Gastrocnemius medialis (tissue), 4 donors: Measurements from ENCODE around the gene EFNB2. TPM values are rescaled to one million over a fixed set of nuclear protein-coding genes. Genes with fewer than 3 reads are reported as not detected.

ENCODE experiments used
- ATAC-seq, 2 donors: fragments of 150-250 bp; one replicate each; pipeline ENCODE4 v1.9.1; 2016
- DNase-seq, 2 donors: peaks; one replicate each; pipeline ENCODE4 v3.0.0-alpha.2; 2019
- H3K27ac ChIP-seq, 4 donors: fragments of 200-600 bp; sonication (generic); 1 replicate in 1 of 4; 2 replicates in 3 of 4; pipeline ENCODE4 v1.5.1; 2016 to 2018; ENCODE audit warnings: mild to moderate bottlenecking in 2 of 4, moderate library complexity in 1 of 4
- H3K27me3 ChIP-seq, 3 donors: fragments of 200-600 bp; sonication (generic) in 2 of 3; 1 replicate in 1 of 3; 2 replicates in 2 of 3; pipeline versions ENCODE4 v1.5.1 to v1.6.0; 2016 to 2019; ENCODE audit warnings: mild to moderate bottlenecking in 1 of 3, moderate library complexity in 1 of 3
- H3K36me3 ChIP-seq, 2 donors: fragments of 200-600 bp; sonication (generic) in 1 of 2; one replicate each; pipeline ENCODE4 v1.5.1; 2017 to 2018
- H3K4me1 ChIP-seq, 2 donors: fragments of 200-600 bp; sonication (generic) in 1 of 2; one replicate each; pipeline ENCODE4 v1.5.1; 2016 to 2017; ENCODE audit warnings: mild to moderate bottlenecking in 2 of 2
- H3K4me3 ChIP-seq, 4 donors: fragments of 200-600 bp; sonication (generic) in 3 of 4; 1 replicate in 1 of 4; 2 replicates in 3 of 4; pipeline ENCODE4 v1.5.1; 2016 to 2019; ENCODE audit warnings: mild to moderate bottlenecking in 2 of 4
- H3K9me3 ChIP-seq, 3 donors: fragments of 200-600 bp; sonication (generic) in 2 of 3; 1 replicate in 1 of 3; 2 replicates in 2 of 3; pipeline ENCODE4 v1.5.1; 2016 to 2019
- CTCF ChIP-seq, 5 experiments: fragments of 450-650 bp in 3 of 5; fragments of 200-600 bp in 2 of 5; sonication (generic) in 2 of 5; IDR thresholded peaks in 4 of 5; conservative IDR thresholded peaks in 1 of 5; 1 replicate in 4 of 5; 2 replicates in 1 of 5; pipeline ENCODE4 v1.5.1; 2016 to 2019; ENCODE audit warnings: antibody characterized with exemption in 5 of 5, mild to moderate bottlenecking in 3 of 5, moderate library complexity in 3 of 5
- POLR2A ChIP-seq, 2 donors: fragments of 450-650 bp; IDR thresholded peaks; one replicate each; pipeline ENCODE4 v1.6.1; 2017; ENCODE audit warnings: antibody characterized with exemption in 2 of 2, mild to moderate bottlenecking in 2 of 2, moderate library complexity in 2 of 2
- in situ Hi-C, 4 donors: fragments of 200-750 bp; cut with MboI; loops; one replicate each; pipeline versions ENCODE4 v1.15.0 to v1.8.0; 2017; ENCODE audit warnings: low sequenced_read_pairs in 4 of 4
- intact Hi-C: fragments of 100-400 bp; cut with DNase I; formaldehyde crosslinking; loops from one replicate; pipeline ENCODE4 v1.15.1; 2023; ENCODE audit warnings: low total_unique reads
- total RNA-seq, 4 donors: library from RNA; depleted of rRNA; stranded (reverse); fragments of >200 nt; gene quantifications; one replicate each; pipeline versions ENCODE4 v1.1.0 to v1.2.3, GENCODE V29; 2016

EFNB2 gene
- total RNA-seq, 4 donors from 2014 or later, result 5.7 to 9.3 (median 6.1) TPM

GRCh38 chr13:106551751-106552150 is 16.3 kb upstream of the EFNB2 start:
- Histone ChIP-seq H3K4me1 (peaks cover 7 to 14% of the 10 kb centered on the region in 2 donors), H3K27me3 (no peaks in the 10 kb centered on the region), H3K4me3 (no peak overlapping the region), H3K9me3 (no peaks in the 10 kb centered on the region), H3K27ac (no peak overlapping the region), H3K36me3 (peaks cover 2 to 15% of the 10 kb centered on the region in 2 donors)
- ATAC-seq (no peak), DNase-seq (no peak)
- in situ Hi-C loops, result loop anchor here in 1 of 4 donors (25.0 kb wide), 1 partner anchor 1661 kb away; the partner anchor contains the start of genes ABHD13 and LIG4
- TF ChIP-seq CTCF (IDR thresholded peaks at IDR 0.05 in 4 of 5, conservative IDR thresholded peaks at IDR 0.05 in 1 of 5) (no peak), POLR2A (IDR thresholded peaks at IDR 0.05) (no peak)
- intact Hi-C loops, result no loop called here

GRCh38 chr13:106551350-106551749 is 15.9 kb upstream of the EFNB2 start:
- H3K9me3 ChIP-seq, result no peaks in the 10 kb centered on the region
- no peak for TF ChIP-seq POLR2A (IDR thresholded peaks at IDR 0.05)
- DNase-seq (no peak), ATAC-seq (no peak)
- H3K4me3 ChIP-seq, result no peak overlapping the region
- peaks cover 2 to 11% of the 10 kb centered on the region in 2 donors for H3K36me3 ChIP-seq
- intact Hi-C loops (no loop called here), in situ Hi-C loops (loop anchor here in 1 of 4 donors (25.0 kb wide), 1 partner anchor 1661 kb away; the partner anchor contains the start of genes ABHD13 and LIG4)
- peaks cover 7 to 14% of the 10 kb centered on the region in 2 donors for H3K4me1 ChIP-seq
- no peaks in the 10 kb centered on the region for H3K27me3 ChIP-seq
- H3K27ac ChIP-seq, result peak overlapping the region in 2 of 4 donors; percentile 28 to 40

- H3K4me3 ChIP-seq, result no peak overlapping the region
- H3K36me3 ChIP-seq, result peaks cover 2 to 4% of the 10 kb centered on the region in 2 donors
- H3K27ac ChIP-seq, result peak overlapping the region in 3 of 4 donors; percentile 11 to 40 (median 28)
- intact Hi-C loops (no loop called here), in situ Hi-C loops (loop anchor here in 1 of 4 donors (25.0 kb wide), 1 partner anchor 1662 kb away; the partner anchor contains the start of genes ABHD13 and LIG4)
- no peaks in the 10 kb centered on the region for H3K27me3 ChIP-seq
- peaks cover 7 to 14% of the 10 kb centered on the region in 2 donors for H3K4me1 ChIP-seq
- ATAC-seq (peak in 1 of 2 donors; percentile 36), DNase-seq (peak in 1 of 2 donors; percentile 20)
- TF ChIP-seq POLR2A (IDR thresholded peaks at IDR 0.05), result no peak
- TF ChIP-seq CTCF (IDR thresholded peaks at IDR 0.05 in 4 of 5, conservative IDR thresholded peaks at IDR 0.05 in 1 of 5), result no peak
- H3K9me3 ChIP-seq, result no peaks in the 10 kb centered on the region
Measured at GRCh38 chr13:106550570-106551135, 15.2 kb upstream of the EFNB2 start.

- intact Hi-C loops (no loop called here), in situ Hi-C loops (loop anchor here (25.0 kb wide), 2 partner anchors 1136 to 1986 kb away; no protein-coding TSS in a partner anchor)
- peaks cover 2 to 9% of the 10 kb centered on the region in 2 donors for H3K36me3 ChIP-seq
- no peaks in the 10 kb centered on the region for H3K9me3 ChIP-seq
- TF ChIP-seq POLR2A (IDR thresholded peaks at IDR 0.05), result no peak
- no peak for TF ChIP-seq CTCF (IDR thresholded peaks at IDR 0.05 in 4 of 5, conservative IDR thresholded peaks at IDR 0.05 in 1 of 5)
- no peak overlapping the region for H3K27ac ChIP-seq
- peaks cover 7 to 18% of the 10 kb centered on the region in 2 donors for H3K4me1 ChIP-seq
- DNase-seq (no peak), ATAC-seq (no peak)
- no peak overlapping the region for H3K4me3 ChIP-seq
- no peaks in the 10 kb centered on the region for H3K27me3 ChIP-seq
Measured at GRCh38 chr13:106548064-106548696, 12.7 kb upstream of the EFNB2 start.

- no peak for ATAC-seq
- H3K27me3 ChIP-seq, result no peaks in the 10 kb centered on the region
- peaks cover 0 to 24% of the 10 kb centered on the region in 2 donors for H3K36me3 ChIP-seq
- in situ Hi-C loops (loop anchor here (25.0 kb wide), 2 partner anchors 1130 to 1980 kb away; no protein-coding TSS in a partner anchor), intact Hi-C loops (no loop called here)
- TF ChIP-seq CTCF (IDR thresholded peaks at IDR 0.05 in 4 of 5, conservative IDR thresholded peaks at IDR 0.05 in 1 of 5), result no peak
- TF ChIP-seq POLR2A (IDR thresholded peaks at IDR 0.05), result no peak
- no peaks in the 10 kb centered on the region for H3K9me3 ChIP-seq
- no peak overlapping the region for H3K4me3 ChIP-seq
- no peak for DNase-seq
- H3K4me1 ChIP-seq, result peaks cover 0 to 4% of the 10 kb centered on the region in 2 donors
- H3K27ac ChIP-seq, result no peak overlapping the region
Measured at GRCh38 chr13:106541826-106542225, 6.4 kb upstream of the EFNB2 start.
